HepG2 (cell line): ENCODE data around the gene WNK4. TPM values are rescaled to one million over a fixed set of nuclear protein-coding genes. Genes with fewer than 3 reads are reported as not detected.
A peak's percentile ranks its signal among the peaks of the same experiment; 100 is the strongest.

Experiments used
- ARNT ChIP-seq: fragments of 450-650 bp; IDR thresholded peaks from 2 replicates; pipeline ENCODE4 v1.6.1; 2017
- CTCF ChIP-seq: sonication (generic); formaldehyde crosslinking; IDR thresholded peaks from 2 replicates; pipeline ENCODE4 v1.5.0; 2020; ENCODE audit warnings: mild to moderate bottlenecking, missing genetic modification reagents, moderate library complexity
- DDIT3 ChIP-seq: sonication (generic); formaldehyde crosslinking; IDR thresholded peaks from 2 replicates; pipeline ENCODE4 v1.4.0; 2020; ENCODE audit warnings: mild to moderate bottlenecking, missing genetic modification reagents
- ISL2 ChIP-seq: sonication (generic); formaldehyde crosslinking; IDR thresholded peaks from 2 replicates; pipeline ENCODE4 v1.5.0; 2020; ENCODE audit warnings: missing genetic modification reagents
- MLX ChIP-seq: IDR thresholded peaks from 2 replicates; pipeline ENCODE4 v1.6.1; 2016
- MNT ChIP-seq: fragments of 450-650 bp; IDR thresholded peaks from 2 replicates; pipeline ENCODE4 v1.6.1; 2016
- NPAS2 ChIP-seq: sonication (generic); formaldehyde crosslinking; IDR thresholded peaks from 2 replicates; pipeline ENCODE4 v1.8.0; 2022; ENCODE audit warnings: mild to moderate bottlenecking, missing genetic modification reagents, borderline replicate concordance
- NR2F6 ChIP-seq, 2 experiments: IDR thresholded peaks; 2 replicates each; pipeline ENCODE4 v1.6.1; 2016; ENCODE audit warnings: antibody characterized with exemption in 1 of 2, mild to moderate bottlenecking in 1 of 2
- PLRG1 ChIP-seq: fragments of 450-650 bp; conservative IDR thresholded peaks from 2 replicates; pipeline ENCODE4 v1.6.1; 2016
- SOX6 ChIP-seq, 2 experiments: fragments of 450-650 bp in 1 of 2; sonication (generic) in 1 of 2; formaldehyde crosslinking in 1 of 2; IDR thresholded peaks; 2 replicates each; pipeline versions ENCODE4 v1.4.0 to v1.6.1; 2017 to 2020; ENCODE audit warnings: antibody characterized with exemption in 1 of 2, mild to moderate bottlenecking in 1 of 2, missing genetic modification reagents in 1 of 2
- TERF1 ChIP-seq: sonication (generic); formaldehyde crosslinking; IDR thresholded peaks from 2 replicates; pipeline ENCODE4 v1.8.0; 2022; ENCODE audit warnings: mild to moderate bottlenecking, missing genetic modification reagents, moderate library complexity
- YY1 ChIP-seq: IDR thresholded peaks from 2 replicates; pipeline ENCODE4 v1.6.1; 2011; ENCODE audit warnings: low read length, low read depth, moderate library complexity, mild to moderate bottlenecking; ENCODE audit not compliant: insufficient read depth, insufficient replicate concordance
- ZBTB38 ChIP-seq: sonication (generic); formaldehyde crosslinking; IDR thresholded peaks from 2 replicates; pipeline ENCODE4 v1.5.1; 2020; ENCODE audit warnings: mild to moderate bottlenecking, missing genetic modification reagents
- ZFP90 ChIP-seq: sonication (generic); formaldehyde crosslinking; IDR thresholded peaks from 2 replicates; pipeline ENCODE4 v1.8.0; 2022; ENCODE audit warnings: missing genetic modification reagents, mild to moderate bottlenecking, inconsistent platforms, borderline replicate concordance
- ZNF44 ChIP-seq: sonication (generic); formaldehyde crosslinking; IDR thresholded peaks from 2 replicates; pipeline ENCODE4 v1.5.1; 2020; ENCODE audit warnings: mild to moderate bottlenecking, missing genetic modification reagents
- ZNF512 ChIP-seq: sonication (generic); formaldehyde crosslinking; IDR thresholded peaks from 2 replicates; pipeline ENCODE4 v1.4.0; 2020; ENCODE audit warnings: mild to moderate bottlenecking, missing genetic modification reagents
- ZNF704 ChIP-seq: sonication (generic); formaldehyde crosslinking; IDR thresholded peaks from 2 replicates; pipeline ENCODE4 v1.8.1; 2023; ENCODE audit warnings: mild to moderate bottlenecking, inconsistent platforms, moderate library complexity, missing genetic modification reagents, borderline replicate concordance
- ZNF737 ChIP-seq: sonication (generic); formaldehyde crosslinking; IDR thresholded peaks from 2 replicates; pipeline ENCODE4 v1.5.0; 2020; ENCODE audit warnings: missing genetic modification reagents, mild to moderate bottlenecking, borderline replicate concordance
- ZNF747 ChIP-seq: sonication (generic); formaldehyde crosslinking; IDR thresholded peaks from 2 replicates; pipeline ENCODE4 v1.8.1; 2023; ENCODE audit warnings: missing genetic modification reagents, mild to moderate bottlenecking, borderline replicate concordance
- ZNF839 ChIP-seq: sonication (generic); formaldehyde crosslinking; IDR thresholded peaks from 2 replicates; pipeline ENCODE4 v1.4.0; 2020; ENCODE audit warnings: missing genetic modification reagents, mild to moderate bottlenecking, borderline replicate concordance
- polyA plus RNA-seq, 8 experiments: library from polyadenylated mRNA; depleted of rRNA in 3 of 8; stranded (reverse) in 7 of 8; unstranded in 1 of 8; fragments of >200 nt; fragmentation: Illumina TruSeq in 4 of 8; extraction: Trizol in 4 of 8; gene quantifications; 2 replicates each; pipeline versions ENCODE4 v1.2.1 to v1.2.3, GENCODE V29; 2011 to 2016; ENCODE audit warnings: low read depth in 4 of 8, missing spikeins in 1 of 8, mixed read lengths in 1 of 8; ENCODE audit not compliant: insufficient read depth in 1 of 8
- total RNA-seq, 5 experiments: library from RNA; depleted of rRNA; stranded (reverse); fragments of >200 nt; fragmentation: Illumina TruSeq; extraction: Trizol; gene quantifications; 2 replicates each; pipeline ENCODE4 v1.2.3, GENCODE V29; 2016; ENCODE audit warnings: low read depth in 1 of 5

Gene WNK4
- total and polyA plus RNA-seq, 2 of the 13 experiments (the other 11 are each of a cell fraction or from before 2014, with no cell fraction given) = 2.7 to 13.7 TPM

- TF ChIP-seq MNT (no peak), ZNF839 (CRISPR knock-in tag) (peak; percentile 97), YY1 (peak; percentile 90), ZNF44 (CRISPR knock-in tag) (peak; percentile 87; the same call in 1 of the 2 replicates), MLX (CRISPR knock-in tag) (peak; percentile 36; the same call in 1 of the 2 replicates), NR2F6 (IDR thresholded peaks at IDR 0.05) (peak; percentile 22; the same call in 1 of the 2 replicates), NR2F6 (CRISPR knock-in tag; IDR thresholded peaks at IDR 0.05) (peak; percentile 59; the same call in 1 of the 2 replicates), DDIT3 (CRISPR knock-in tag) (no peak), SOX6 (IDR thresholded peaks at IDR 0.05) (no peak), SOX6 (CRISPR knock-in tag; IDR thresholded peaks at IDR 0.05) (peak; percentile 71), ZNF512 (peak; percentile 65; the same call in 1 of the 2 replicates), ARNT (no peak), ZFP90 (peak; percentile 98), ZNF747 (CRISPR knock-in tag) (0 out of 2 replicates have a peak, but pooled peaks have one; percentile 85), TERF1 (CRISPR knock-in tag) (no peak), PLRG1 (no peak), CTCF (peak; percentile 61), NPAS2 (CRISPR knock-in tag) (no peak), ZNF737 (CRISPR knock-in tag) (no peak; the same call in 1 of the 2 replicates), ZBTB38 (peak; percentile 64; the same call in 1 of the 2 replicates), ISL2 (CRISPR knock-in tag) (peak; percentile 79), ZNF704 (CRISPR knock-in tag) (peak; percentile 87; the same call in 1 of the 2 replicates)
Observed at GRCh38 chr17:42773290-42774035, 6.9 kb upstream of the WNK4 start, which contains the start of gene VPS25 (continued).
